Fibroblast of pulmonary artery (primary cell): Measurements from ENCODE around the gene TRPM5.

Experiments
- DNase-seq: peaks from one replicate; pipeline ENCODE4 v3.0.0-alpha.2; 2010; ENCODE audit warnings: low read depth
- H3K4me3 ChIP-seq: replicated peaks from 2 replicates; pipeline ENCODE4 v1.5.1; 2011; ENCODE audit warnings: low read depth, mild to moderate bottlenecking, control low read depth, low read length, moderate library complexity
- CTCF ChIP-seq: IDR thresholded peaks from 2 replicates; pipeline ENCODE4 v1.5.1; 2011; ENCODE audit warnings: mild to moderate bottlenecking, control low read depth, low read length, inconsistent platforms; ENCODE audit errors: missing control alignments

The TRPM5 gene

DNA sequence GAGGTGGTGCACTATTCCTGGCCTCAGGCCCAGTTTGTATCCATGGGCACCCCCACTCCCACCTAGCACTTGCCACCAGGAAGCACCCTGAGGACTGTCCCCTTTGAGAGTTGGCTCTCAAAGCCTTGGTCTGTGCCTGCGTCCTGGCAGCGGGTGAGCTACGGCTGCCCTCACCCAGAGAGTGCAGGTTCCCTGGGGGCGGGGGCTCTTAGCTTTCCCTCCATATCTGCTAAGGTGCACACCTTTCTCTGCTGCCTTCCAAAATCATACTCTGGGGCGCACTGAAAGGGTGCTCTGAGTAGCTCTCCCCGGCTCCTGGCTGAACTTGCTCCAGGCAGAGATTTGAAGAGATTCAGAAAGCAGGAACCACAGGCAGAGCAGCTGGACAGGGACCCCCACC lies 7.6 kb upstream of the TRPM5 start:
- no peak overlapping the region for H3K4me3 ChIP-seq
- TF ChIP-seq CTCF: no peak

DNA sequence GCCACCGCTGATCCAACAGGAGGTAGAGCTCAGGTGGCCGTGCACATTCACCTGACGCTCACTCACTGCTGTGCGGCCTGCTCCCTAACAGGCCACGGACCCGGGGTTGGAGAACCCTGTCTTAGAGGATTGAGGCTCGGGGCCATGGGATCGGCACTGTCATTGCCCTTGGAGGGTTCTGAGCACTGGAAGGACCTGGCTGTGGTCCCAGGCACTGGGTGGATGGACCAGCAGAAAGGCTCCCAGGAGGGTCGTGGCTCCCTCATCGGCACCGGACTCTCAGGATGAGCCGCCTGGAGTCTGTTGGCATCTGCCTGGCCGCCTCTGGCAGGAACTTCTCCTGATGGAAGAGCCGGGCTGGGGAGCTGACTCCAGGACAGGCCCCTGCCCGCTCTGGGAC lies 7.0 kb upstream of the TRPM5 start:
- H3K4me3 ChIP-seq: no peak overlapping the region
- no peak for TF ChIP-seq CTCF
- DNase-seq: no peak

More for the DNA sequence above, 7.6 kb upstream of the TRPM5 start:
- DNase-seq: no peak

DNA sequence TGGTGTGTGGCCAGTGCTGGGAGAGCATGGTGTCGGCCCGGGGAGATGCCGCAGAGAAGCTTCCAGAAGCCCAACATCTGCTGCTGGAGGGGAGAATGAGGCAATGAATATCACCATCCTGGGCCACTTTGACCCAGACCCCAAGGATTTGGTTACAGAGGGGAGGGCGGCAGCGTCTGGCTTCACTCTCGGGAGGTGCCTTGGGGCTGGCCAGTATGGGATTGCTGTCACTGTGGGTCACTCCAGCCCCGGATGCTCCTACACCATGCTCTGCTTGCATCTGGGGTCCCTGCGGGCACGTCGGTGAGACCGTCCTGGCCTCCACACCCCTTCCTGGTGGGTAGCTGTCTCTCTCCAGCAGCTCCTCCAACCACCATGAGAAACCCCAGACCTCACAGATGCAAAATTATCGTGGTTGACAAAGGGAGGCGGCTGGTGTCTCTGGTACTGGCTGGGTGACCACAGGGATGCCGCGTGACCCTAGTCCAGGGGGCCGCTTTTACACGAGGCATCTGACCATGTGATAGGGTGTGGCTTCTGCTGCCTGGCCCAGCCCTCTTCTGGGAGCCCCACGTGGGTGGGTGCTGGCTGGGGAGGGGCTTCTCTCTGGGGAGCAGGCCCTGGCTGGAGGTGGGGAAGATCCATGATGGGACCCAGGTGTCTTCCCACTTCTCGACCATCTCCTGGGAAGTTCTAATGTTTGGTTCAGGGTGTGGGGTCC lies 6.2 kb upstream of the TRPM5 start:
- H3K4me3 ChIP-seq: no peak overlapping the region
- TF ChIP-seq CTCF: no peak

GRCh38 chr11:2449548-2450320 lies 5.4 kb upstream of the TRPM5 start:
- DNase-seq: no peak
- TF ChIP-seq CTCF: no peak

More for the DNA sequence above, 6.2 kb upstream of the TRPM5 start:
- DNase-seq: no peak

GRCh38 chr11:2448661-2449547 lies 4.6 kb upstream of the TRPM5 start:
- no peak overlapping the region for H3K4me3 ChIP-seq
- DNase-seq: no peak
- no peak for TF ChIP-seq CTCF

More at GRCh38 chr11:2449548-2450320, 5.4 kb upstream of the TRPM5 start:
- no peak overlapping the region for H3K4me3 ChIP-seq

GRCh38 chr11:2447951-2448650 lies 3.8 kb upstream of the TRPM5 start:
- TF ChIP-seq CTCF: no peak
- DNase-seq: no peak
- H3K4me3 ChIP-seq: no peak overlapping the region
